DOHH2 (cell line): ENCODE results near the gene TTC33.

ENCODE experiments used
- EZH2phosphoT487 ChIP-seq: fragments of 200-600 bp; sonication (generic); IDR thresholded peaks from 2 replicates; pipeline ENCODE4 v1.6.1; 2017; ENCODE audit warnings: borderline replicate concordance, mild to moderate bottlenecking, antibody characterized with exemption, low read length, moderate library complexity, mixed read lengths
- TF ChIP-seq, protein P1 (sequence below): fragments of 200-600 bp; sonication (generic); IDR thresholded peaks from one replicate; pipeline ENCODE4 v1.5.1; 2014; ENCODE audit warnings: antibody characterized with exemption, mild to moderate bottlenecking, low read depth, low read length; ENCODE audit not compliant: poor library complexity, severe bottlenecking

DNA sequence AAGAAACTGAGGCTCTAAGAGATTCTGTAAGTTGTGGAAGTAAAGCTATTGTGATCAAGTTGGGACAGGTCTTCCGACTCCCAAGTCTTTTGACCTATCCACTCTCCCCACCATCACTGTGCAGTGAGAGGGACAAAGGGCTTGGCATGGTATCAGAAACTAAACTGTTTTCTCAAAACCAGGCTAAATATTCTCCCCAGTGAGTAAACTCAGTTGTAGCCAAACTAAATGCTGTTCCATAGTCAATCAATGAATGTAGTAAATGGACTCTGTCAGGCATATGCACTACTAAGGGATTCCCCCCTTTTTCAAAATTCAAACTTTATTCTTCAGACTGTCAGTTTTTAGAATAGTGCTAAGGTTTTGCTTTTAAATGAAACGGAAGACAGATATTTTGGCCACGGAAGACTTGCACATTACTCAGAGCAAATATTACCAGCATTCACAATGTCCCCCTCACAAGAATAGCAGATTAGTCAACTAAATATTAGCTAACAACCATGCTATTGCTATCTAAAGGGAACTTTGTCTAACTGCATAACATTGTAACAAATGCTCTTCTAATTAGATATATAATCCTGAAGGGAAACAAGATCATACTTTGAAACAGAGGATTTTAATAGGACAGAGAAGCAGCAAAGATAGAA is 35.3 kb upstream of the TTC33 start:
- TF ChIP-seq, protein P1, sequence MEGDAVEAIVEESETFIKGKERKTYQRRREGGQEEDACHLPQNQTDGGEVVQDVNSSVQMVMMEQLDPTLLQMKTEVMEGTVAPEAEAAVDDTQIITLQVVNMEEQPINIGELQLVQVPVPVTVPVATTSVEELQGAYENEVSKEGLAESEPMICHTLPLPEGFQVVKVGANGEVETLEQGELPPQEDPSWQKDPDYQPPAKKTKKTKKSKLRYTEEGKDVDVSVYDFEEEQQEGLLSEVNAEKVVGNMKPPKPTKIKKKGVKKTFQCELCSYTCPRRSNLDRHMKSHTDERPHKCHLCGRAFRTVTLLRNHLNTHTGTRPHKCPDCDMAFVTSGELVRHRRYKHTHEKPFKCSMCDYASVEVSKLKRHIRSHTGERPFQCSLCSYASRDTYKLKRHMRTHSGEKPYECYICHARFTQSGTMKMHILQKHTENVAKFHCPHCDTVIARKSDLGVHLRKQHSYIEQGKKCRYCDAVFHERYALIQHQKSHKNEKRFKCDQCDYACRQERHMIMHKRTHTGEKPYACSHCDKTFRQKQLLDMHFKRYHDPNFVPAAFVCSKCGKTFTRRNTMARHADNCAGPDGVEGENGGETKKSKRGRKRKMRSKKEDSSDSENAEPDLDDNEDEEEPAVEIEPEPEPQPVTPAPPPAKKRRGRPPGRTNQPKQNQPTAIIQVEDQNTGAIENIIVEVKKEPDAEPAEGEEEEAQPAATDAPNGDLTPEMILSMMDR, result no peak
- TF ChIP-seq EZH2phosphoT487, result no peak
